AG04450 (cell line): Measurements from ENCODE around the gene CCNE1. TPM values are rescaled to one million over a fixed set of nuclear protein-coding genes. Genes with fewer than 3 reads are reported as not detected.

Experiments
- CTCF ChIA-PET: fragments of 300-600, 350-600 bp; formaldehyde crosslinking; extraction: SDS; loops from one replicate; lab custom pipeline; 2022; ENCODE audit warnings: antibody characterized with exemption, inconsistent platforms; lab: Charles Lee
- POLR2A ChIA-PET: fragments of 350-600 bp; formaldehyde crosslinking; extraction: SDS; loops from one replicate; lab custom pipeline; 2021; ENCODE audit warnings: antibody characterized with exemption, inconsistent platforms; lab: Yijun Ruan, JAX
- DNase-seq: peaks from one replicate; pipeline ENCODE4 v3.0.0-alpha.2; 2011; ENCODE audit warnings: low read depth, low spot score
- H3K27ac ChIP-seq: one replicate; pipeline ENCODE4 v1.5.1; 2012; ENCODE audit warnings: low read depth, low read length, control low read depth
- H3K27me3 ChIP-seq: one replicate; pipeline ENCODE4 v1.6.0; 2012; ENCODE audit warnings: low read length; ENCODE audit not compliant: control insufficient read depth, insufficient read depth
- H3K4me3 ChIP-seq: 2 replicates; pipeline ENCODE4 v1.5.1; 2011; ENCODE audit warnings: mild to moderate bottlenecking, low read depth, low read length, control low read depth
- H3K9me3 ChIP-seq: 2 replicates; pipeline ENCODE4 v1.5.1; 2012; ENCODE audit warnings: low read length; ENCODE audit not compliant: control insufficient read depth, insufficient read depth
- polyA plus RNA-seq: library from polyadenylated mRNA; depleted of rRNA; stranded (reverse); fragments of >200 nt; gene quantifications from 2 replicates; pipeline ENCODE4 v1.2.3, GENCODE V29; 2011
- TF ChIP-seq, protein P1 (sequence below): IDR thresholded peaks from 2 replicates; pipeline ENCODE4 v1.5.1; 2011; ENCODE audit warnings: low read depth, low read length, control low read depth, inconsistent platforms

CCNE1 gene
- polyA plus RNA-seq, 1 experiment = 4.8 TPM

DNA sequence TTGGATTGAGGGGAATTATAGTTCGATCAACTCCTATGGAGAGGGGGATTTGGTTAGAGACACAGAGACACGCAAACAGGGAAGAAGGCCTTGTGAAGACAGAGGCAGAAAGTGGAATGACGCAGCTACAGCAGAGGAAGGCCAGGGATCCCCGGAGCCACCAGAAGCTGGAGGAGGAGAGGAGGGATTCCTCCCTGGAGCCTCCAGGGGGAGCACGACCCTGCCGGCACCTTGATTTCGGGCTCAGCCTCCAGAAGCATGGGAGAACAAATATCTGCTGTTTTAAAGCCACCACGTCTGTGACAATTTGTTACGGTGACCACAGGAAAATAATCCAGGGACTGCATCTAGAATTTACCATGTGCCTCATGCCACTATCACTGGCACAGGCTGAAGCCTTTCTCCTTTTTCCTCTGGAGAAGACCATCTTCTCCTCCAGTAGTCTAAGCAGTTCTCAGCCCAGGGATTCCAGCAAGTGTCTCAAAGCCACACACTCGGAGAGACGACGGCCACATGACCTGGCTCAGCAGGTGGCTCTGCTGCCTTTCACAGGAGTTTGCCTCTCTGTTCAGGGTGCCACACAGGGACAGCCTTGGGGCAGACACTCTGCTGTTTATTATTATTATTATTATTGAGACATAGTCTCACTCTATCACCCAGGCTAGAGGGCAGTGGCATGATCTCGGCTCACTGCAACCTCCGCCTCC lies 39.9 kb upstream of the CCNE1 start:
- TF ChIP-seq, protein P1, sequence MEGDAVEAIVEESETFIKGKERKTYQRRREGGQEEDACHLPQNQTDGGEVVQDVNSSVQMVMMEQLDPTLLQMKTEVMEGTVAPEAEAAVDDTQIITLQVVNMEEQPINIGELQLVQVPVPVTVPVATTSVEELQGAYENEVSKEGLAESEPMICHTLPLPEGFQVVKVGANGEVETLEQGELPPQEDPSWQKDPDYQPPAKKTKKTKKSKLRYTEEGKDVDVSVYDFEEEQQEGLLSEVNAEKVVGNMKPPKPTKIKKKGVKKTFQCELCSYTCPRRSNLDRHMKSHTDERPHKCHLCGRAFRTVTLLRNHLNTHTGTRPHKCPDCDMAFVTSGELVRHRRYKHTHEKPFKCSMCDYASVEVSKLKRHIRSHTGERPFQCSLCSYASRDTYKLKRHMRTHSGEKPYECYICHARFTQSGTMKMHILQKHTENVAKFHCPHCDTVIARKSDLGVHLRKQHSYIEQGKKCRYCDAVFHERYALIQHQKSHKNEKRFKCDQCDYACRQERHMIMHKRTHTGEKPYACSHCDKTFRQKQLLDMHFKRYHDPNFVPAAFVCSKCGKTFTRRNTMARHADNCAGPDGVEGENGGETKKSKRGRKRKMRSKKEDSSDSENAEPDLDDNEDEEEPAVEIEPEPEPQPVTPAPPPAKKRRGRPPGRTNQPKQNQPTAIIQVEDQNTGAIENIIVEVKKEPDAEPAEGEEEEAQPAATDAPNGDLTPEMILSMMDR = peak; percentile 84
- H3K27me3 ChIP-seq = no peaks in the 10 kb centered on the region
- DNase-seq = peak; percentile 4
- CTCF ChIA-PET = interaction anchor here (0.6 to 2.5 kb wide), 8 partner anchors 11 to 627 kb away, joined by 3 to 10 read pairs (median 4); no protein-coding TSS in a partner anchor
- H3K27ac ChIP-seq = no peak overlapping the region
- H3K4me3 ChIP-seq = no peak overlapping the region
- no peaks in the 10 kb centered on the region for H3K9me3 ChIP-seq
- POLR2A ChIA-PET = no interaction called here

- ChIA-PET POLR2A (no interaction called here), CTCF (interaction anchor here (0.6 to 2.5 kb wide), 8 partner anchors 10 to 877 kb away, joined by 3 to 10 read pairs (median 4); no protein-coding TSS in a partner anchor)
- no peak for DNase-seq
- Histone ChIP-seq H3K9me3 (no peaks in the 10 kb centered on the region), H3K4me3 (no peak overlapping the region), H3K27ac (no peak overlapping the region), H3K27me3 (peaks cover 2% of the 10 kb centered on the region)
- TF ChIP-seq, protein P1 = no peak
Measured at GRCh38 chr19:29772696-29773095, 39.1 kb upstream of the CCNE1 start.

DNA sequence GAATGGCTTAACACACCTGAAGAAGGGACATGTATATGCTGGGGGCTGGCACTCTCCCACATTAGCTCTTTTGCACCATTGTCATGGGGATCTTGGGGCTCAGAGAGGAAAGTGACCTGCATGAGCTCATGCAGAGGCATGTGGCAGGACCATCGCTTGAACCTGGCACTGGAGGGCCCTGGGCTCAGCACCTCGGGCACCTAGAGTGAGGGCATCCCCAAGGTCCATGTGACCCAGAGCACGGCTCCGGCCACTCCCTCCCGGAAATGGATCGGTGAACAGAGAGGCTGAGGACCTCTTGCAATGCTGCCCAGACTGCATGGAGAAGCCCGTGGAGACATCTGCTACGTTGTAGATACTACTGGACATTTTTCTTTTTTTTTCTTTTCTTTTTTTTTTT lies 38.6 kb upstream of the CCNE1 start:
- Histone ChIP-seq H3K4me3 (no peak overlapping the region), H3K27ac (no peak overlapping the region), H3K9me3 (no peaks in the 10 kb centered on the region), H3K27me3 (peaks cover 2% of the 10 kb centered on the region)
- no peak for DNase-seq
- TF ChIP-seq, protein P1 = no peak
- ChIA-PET CTCF (interaction anchor here (0.6 to 1.5 kb wide), 3 partner anchors 23 to 877 kb away, joined by 3 to 5 read pairs (median 3); no protein-coding TSS in a partner anchor), POLR2A (no interaction called here)

GRCh38 chr19:29774126-29774525 lies 37.7 kb upstream of the CCNE1 start:
- Histone ChIP-seq H3K27me3 (peaks cover 2% of the 10 kb centered on the region), H3K9me3 (no peaks in the 10 kb centered on the region), H3K4me3 (no peak overlapping the region), H3K27ac (no peak overlapping the region)
- ChIA-PET POLR2A (no interaction called here), CTCF (no interaction called here)
- TF ChIP-seq, protein P1 = no peak
- no peak for DNase-seq

- DNase-seq = no peak
- TF ChIP-seq, protein P1 = no peak
- peaks cover 9% of the 10 kb centered on the region for H3K27me3 ChIP-seq
- CTCF ChIA-PET = interaction anchor here (1.6 kb wide), 1 partner anchor 18 kb away, joined by 5 read pairs; no protein-coding TSS in a partner anchor
- no peak overlapping the region for H3K27ac ChIP-seq
- no peak overlapping the region for H3K4me3 ChIP-seq
- H3K9me3 ChIP-seq = no peaks in the 10 kb centered on the region; the same call in 1 of the 2 replicates
- POLR2A ChIA-PET = no interaction called here
Measured at GRCh38 chr19:29777781-29778309, 33.9 kb upstream of the CCNE1 start.
